ENCODE data around the gene RFTN1. TPM values are rescaled to one million over a fixed set of nuclear protein-coding genes. Genes with fewer than 3 reads are reported as not detected.
A peak's percentile ranks its signal among the peaks of the same experiment; 100 is the strongest.

RFTN1 gene
- total and polyA plus RNA-seq, 7 donors = 10.9 to 26.4 (median 22.2) TPM

DNA sequence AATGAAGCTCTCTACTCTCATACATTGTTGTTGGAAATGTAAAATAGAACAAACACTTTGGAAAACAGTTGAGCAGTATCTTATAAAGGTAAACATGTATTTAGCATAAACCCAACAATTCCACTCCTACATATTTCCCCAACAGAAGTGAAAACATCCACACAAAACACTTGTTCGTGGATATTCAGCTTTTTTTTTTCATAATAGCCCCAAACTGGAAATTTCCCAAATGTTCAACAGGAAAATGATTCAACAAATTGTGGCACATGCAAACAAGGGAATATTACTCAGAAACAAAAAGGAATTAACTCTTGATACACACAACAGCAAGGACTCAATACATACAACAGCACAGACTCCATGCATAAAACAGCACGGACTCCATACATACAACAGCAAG is 28.5 kb downstream of the RFTN1 start:
- intact Hi-C loops (cut with DNase I) = no loop called here
- Histone ChIP-seq H3K9me3 (no peaks in the 10 kb centered on the region), H3K36me3 (no peaks in the 10 kb centered on the region), H3K27me3 (no peaks in the 10 kb centered on the region), H3K4me1 (peaks cover 0 to 30% (median 10%) of the 10 kb centered on the region in 4 donors), H3K4me3 (no peak overlapping the region), H3K27ac (peak overlapping the region in 2 of 4 donors; percentile 46 to 60)
- TF ChIP-seq POLR2A (IDR thresholded peaks at IDR 0.05) (no peak), POLR2AphosphoS5 (IDR thresholded peaks at IDR 0.05) (no peak), EP300 (IDR thresholded peaks at IDR 0.05) (no peak)
- TF ChIP-seq, protein P1, sequence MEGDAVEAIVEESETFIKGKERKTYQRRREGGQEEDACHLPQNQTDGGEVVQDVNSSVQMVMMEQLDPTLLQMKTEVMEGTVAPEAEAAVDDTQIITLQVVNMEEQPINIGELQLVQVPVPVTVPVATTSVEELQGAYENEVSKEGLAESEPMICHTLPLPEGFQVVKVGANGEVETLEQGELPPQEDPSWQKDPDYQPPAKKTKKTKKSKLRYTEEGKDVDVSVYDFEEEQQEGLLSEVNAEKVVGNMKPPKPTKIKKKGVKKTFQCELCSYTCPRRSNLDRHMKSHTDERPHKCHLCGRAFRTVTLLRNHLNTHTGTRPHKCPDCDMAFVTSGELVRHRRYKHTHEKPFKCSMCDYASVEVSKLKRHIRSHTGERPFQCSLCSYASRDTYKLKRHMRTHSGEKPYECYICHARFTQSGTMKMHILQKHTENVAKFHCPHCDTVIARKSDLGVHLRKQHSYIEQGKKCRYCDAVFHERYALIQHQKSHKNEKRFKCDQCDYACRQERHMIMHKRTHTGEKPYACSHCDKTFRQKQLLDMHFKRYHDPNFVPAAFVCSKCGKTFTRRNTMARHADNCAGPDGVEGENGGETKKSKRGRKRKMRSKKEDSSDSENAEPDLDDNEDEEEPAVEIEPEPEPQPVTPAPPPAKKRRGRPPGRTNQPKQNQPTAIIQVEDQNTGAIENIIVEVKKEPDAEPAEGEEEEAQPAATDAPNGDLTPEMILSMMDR (IDR thresholded peaks at IDR 0.05) = no peak
- DNase-seq = no peak
- 87 to 88% methylated on average over 2 of the region's 2 CpGs for WGBS, 2 donors

DNA sequence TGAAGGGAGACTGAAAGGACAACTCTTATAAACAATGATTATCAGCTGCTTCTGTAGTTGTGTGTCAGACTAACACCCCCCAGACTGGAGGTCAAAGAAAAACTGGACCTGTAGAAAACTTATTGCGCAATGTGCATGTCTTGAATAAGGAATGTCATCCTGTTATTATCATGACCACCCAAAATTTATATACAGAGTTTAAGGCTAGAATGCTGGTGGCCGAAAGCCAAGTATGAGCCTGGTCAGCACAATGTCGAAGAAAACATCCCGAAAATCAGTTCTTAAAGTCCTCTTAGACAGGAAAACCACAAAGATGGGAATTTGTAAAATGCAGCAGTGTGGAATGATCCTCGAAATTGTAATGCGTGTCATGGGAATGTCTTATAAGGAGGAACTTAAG is 29.3 kb downstream of the RFTN1 start:
- TF ChIP-seq POLR2AphosphoS5 (IDR thresholded peaks at IDR 0.05) = peak in 3 of 4 donors; percentile 18 to 58 (median 49)
- no peak for TF ChIP-seq EP300 (IDR thresholded peaks at IDR 0.05)
- TF ChIP-seq, protein P1 (IDR thresholded peaks at IDR 0.05) = no peak
- no peak for TF ChIP-seq POLR2A (IDR thresholded peaks at IDR 0.05)
- Histone ChIP-seq H3K36me3 (no peaks in the 10 kb centered on the region), H3K27me3 (no peaks in the 10 kb centered on the region), H3K27ac (peak overlapping the region in 3 of 4 donors; percentile 10 to 60 (median 46)), H3K4me1 (peaks cover 0 to 30% (median 10%) of the 10 kb centered on the region in 4 donors), H3K9me3 (no peaks in the 10 kb centered on the region), H3K4me3 (no peak overlapping the region)
- intact Hi-C loops (cut with DNase I) = no loop called here
- DNase-seq = peak; percentile 85
- 79 to 83% methylated on average over 6 of the region's 6 CpGs for WGBS, 2 donors

DNA sequence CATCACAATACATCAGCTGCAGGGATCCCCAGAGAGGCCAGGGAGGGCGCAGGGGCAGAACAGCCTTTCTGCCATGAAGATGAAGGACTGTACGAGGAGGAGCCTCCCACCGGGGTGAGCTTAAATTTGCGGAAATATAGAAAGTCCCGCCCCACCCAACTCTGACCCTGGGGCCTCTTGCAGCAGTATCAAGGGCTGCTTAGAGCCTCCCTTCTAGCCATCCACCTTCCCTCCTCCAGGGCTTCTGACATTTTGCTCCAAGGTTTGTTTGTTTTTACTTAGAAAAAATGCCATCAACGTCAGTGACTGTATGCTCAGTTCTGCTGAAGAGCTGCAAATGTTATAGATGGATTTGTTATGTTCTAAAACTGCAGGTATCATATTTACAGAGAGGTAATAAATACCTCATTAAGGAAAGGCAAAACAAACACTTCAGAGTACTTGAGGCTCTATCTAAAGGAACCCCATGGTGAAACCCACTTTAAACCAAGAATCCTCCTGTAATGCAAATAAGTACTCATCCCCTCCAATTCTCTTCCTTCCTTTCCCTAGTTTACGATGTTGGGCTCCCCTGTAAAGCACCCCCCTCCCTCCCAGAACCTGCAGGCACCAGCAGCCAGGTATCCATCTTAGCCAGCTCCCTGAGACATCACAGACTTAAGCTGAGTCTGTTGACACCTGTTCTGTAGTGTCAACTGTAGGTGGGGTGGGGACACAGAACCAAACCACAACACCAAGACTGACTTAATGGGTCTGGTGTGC is 30.5 kb downstream of the RFTN1 start:
- Histone ChIP-seq H3K9me3 (no peaks in the 10 kb centered on the region), H3K27me3 (no peaks in the 10 kb centered on the region), H3K4me1 (peaks cover 0 to 30% (median 10%) of the 10 kb centered on the region in 4 donors), H3K36me3 (no peaks in the 10 kb centered on the region), H3K27ac (peak overlapping the region in 1 of 4 donors; percentile 60), H3K4me3 (no peak overlapping the region)
- no peak for DNase-seq
- WGBS, 2 donors = 33 to 35% methylated on average over 7 of the region's 7 CpGs
- TF ChIP-seq POLR2AphosphoS5 (IDR thresholded peaks at IDR 0.05) (no peak), EP300 (IDR thresholded peaks at IDR 0.05) (no peak)
- intact Hi-C loops (cut with DNase I) = no loop called here

DNA sequence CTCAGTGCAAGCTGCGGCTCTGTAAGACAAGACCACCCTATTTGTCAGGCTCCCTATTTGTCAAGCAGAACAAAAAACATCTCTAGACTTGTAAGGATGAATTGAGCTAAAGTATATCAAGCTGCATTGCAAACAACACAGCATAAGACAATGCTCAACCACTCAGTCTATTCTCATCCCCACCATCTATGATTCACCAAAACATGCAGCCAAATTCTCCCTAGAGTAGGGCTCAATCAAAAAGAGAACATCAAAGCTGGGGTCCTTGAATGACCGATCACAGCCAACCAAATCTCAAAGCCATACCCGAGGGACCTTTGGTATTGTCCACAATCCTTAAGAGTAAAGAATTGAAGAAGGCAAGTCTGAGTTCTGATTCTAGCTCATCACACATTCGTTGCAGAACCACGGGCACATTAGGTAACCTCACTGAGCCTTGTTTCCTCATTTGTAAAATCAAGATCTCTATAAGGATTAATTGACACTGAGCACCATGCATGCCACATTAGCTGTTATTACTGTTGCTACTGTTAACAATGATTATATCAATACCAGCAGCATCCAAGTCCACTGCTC is 31.2 kb downstream of the RFTN1 start:
- Histone ChIP-seq H3K27ac (peak overlapping the region in 2 of 4 donors; percentile 51 to 54), H3K4me1 (peaks cover 0 to 30% (median 10%) of the 10 kb centered on the region in 4 donors)

DNA sequence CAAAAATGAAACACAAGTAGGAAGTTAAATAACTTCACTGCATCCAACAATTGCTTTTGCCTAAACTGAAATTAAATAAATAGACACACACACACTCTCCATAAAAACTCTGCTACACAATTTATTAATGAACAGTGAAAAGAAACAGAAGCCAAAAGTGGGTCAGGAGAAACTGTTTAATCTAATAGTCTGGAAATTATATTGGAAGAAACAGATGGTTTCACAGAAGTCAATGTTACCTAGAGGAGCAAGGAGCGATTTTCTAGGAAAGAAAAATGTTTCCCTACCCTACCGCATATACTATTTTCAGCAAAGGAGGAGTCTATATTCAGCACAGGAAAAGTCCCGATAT is 32.0 kb downstream of the RFTN1 start:
- Histone ChIP-seq H3K36me3 (no peaks in the 10 kb centered on the region), H3K9me3 (no peaks in the 10 kb centered on the region), H3K27me3 (no peaks in the 10 kb centered on the region), H3K4me3 (no peak overlapping the region), H3K27ac (peak overlapping the region in 2 of 4 donors; percentile 51 to 54), H3K4me1 (peaks cover 0 to 30% (median 10%) of the 10 kb centered on the region in 4 donors)
- WGBS, 2 donors = 36 to 80% methylated on average over 3 of the region's 3 CpGs
- DNase-seq = no peak
- TF ChIP-seq EP300 (IDR thresholded peaks at IDR 0.05) (no peak), POLR2AphosphoS5 (IDR thresholded peaks at IDR 0.05) (no peak), POLR2A (IDR thresholded peaks at IDR 0.05) (no peak)
- TF ChIP-seq, protein P1 (IDR thresholded peaks at IDR 0.05) = no peak
- intact Hi-C loops (cut with DNase I) = no loop called here

More for the DNA sequence above, 31.2 kb downstream of the RFTN1 start:
- TF ChIP-seq, protein P1 (IDR thresholded peaks at IDR 0.05) = no peak
- no peak for TF ChIP-seq POLR2A (IDR thresholded peaks at IDR 0.05)
- TF ChIP-seq EP300 (IDR thresholded peaks at IDR 0.05) = no peak
- TF ChIP-seq POLR2AphosphoS5 (IDR thresholded peaks at IDR 0.05) = no peak
- Histone ChIP-seq H3K27me3 (no peaks in the 10 kb centered on the region), H3K9me3 (no peaks in the 10 kb centered on the region), H3K36me3 (no peaks in the 10 kb centered on the region), H3K4me3 (no peak overlapping the region)
- no peak for DNase-seq
- 72 to 88% methylated on average over 5 of the region's 5 CpGs for WGBS, 2 donors
- intact Hi-C loops (cut with DNase I) = no loop called here

Measured in sigmoid colon (tissue), 7 donors.